Right ventricle myocardium inferior (tissue), 1 donor: ENCODE measurements around the gene RPL29. TPM values are rescaled to one million over a fixed set of nuclear protein-coding genes. Genes with fewer than 3 reads are reported as not detected.
"Not testable (repeated sequence)": the region's sequence is repeated elsewhere in the genome, so short reads cannot be mapped to it uniquely, and the experiment has no call there.

ENCODE experiments used
- ATAC-seq: fragments of 200-7000 bp; cut with Tn5 transposase; one replicate; pipeline ENCODE4 v1.9.1; 2020; ENCODE audit warnings: mild to moderate bottlenecking, moderate library complexity
- DNase-seq: peaks from one replicate; pipeline ENCODE4 v3.0.0; 2021; ENCODE audit errors: missing footprints
- intact Hi-C: fragments of 100-400 bp; cut with DNase I; formaldehyde crosslinking; loops from one replicate; pipeline ENCODE4 v1.11.0; 2022
- total RNA-seq: library from RNA; stranded (reverse); fragmentation: NEBNext Ultra II Directional; extraction: Animal tissue kit (Norgen Biotek cat#: 25700); gene quantifications from one replicate; pipeline ENCODE4 v1.2.1, GENCODE V29; 2021
- donor health status: DM: no; HTN: yes; CAD: no; lungs with severe emphysema.

The RPL29 gene
- total RNA-seq, 1 donor from 2014 or later: 677 TPM

DNA sequence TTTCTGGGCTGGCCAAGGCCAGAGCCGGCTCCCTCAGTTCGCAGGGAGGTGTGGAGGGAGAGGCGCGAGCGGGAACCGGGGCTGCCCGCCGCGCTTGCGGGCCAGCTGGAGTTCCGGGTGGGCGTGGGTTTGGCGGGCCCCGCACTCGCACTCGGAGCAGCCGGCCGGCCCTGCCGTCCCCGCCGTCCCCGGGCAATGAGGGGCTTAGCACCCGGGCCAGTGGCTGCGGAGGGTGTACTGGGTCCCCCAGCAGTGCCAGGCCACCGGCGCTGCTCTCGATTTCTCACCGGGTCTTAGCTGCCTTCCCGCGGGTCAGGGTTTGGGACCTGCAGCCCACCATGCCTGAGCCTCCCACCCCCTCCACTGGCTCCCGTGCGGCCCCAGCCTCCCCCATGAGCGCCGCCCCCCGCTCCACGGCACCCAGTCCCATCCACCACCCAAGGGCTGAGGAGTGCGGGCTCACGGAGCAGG is 5.2 kb downstream of the RPL29 start:
- ATAC-seq, intact Hi-C loops: not testable (repeated sequence)
- peak; percentile 64 for DNase-seq

DNA sequence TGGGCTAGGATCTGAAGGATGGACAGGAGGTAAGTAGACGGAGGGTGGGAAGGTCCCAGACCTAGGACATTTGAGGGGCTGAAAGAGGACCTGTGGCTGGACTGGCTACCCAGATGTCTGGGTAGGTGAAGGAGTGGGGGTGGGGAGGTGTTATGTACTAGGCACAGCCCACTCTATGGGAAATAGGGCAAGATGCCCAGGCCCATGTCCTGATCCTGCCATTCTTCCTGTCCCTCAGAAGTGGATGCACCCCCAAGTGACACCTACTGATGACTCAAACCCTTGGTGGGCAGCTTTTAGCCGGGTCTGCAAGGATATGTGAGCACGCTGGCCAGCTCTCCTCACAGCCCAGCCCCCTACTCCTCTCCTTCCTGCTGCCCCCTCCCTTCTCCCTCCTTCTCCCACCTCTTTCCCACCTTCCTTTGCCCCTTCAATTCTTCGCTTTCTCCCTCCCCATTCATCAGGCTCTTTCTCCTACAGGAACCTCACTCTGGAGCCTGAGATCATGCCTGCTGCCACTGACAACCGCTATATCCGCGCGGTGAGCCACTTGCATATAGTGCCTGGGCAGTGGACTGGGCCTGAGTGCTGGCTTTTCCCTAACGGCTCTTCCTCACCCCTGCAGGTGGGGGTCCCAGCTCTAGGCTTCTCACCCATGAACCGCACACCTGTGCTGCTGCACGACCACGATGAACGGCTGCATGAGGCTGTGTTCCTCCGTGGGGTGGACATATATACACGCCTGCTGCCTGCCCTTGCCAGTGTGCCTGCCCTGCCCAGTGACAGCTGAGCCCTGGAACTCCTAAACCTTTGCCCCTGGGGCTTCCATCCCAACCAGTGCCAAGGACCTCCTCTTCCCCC is 7.2 kb downstream of the RPL29 start:
- ATAC-seq (no peak), DNase-seq (peak; percentile 64)
- intact Hi-C loops: no loop called here

DNA sequence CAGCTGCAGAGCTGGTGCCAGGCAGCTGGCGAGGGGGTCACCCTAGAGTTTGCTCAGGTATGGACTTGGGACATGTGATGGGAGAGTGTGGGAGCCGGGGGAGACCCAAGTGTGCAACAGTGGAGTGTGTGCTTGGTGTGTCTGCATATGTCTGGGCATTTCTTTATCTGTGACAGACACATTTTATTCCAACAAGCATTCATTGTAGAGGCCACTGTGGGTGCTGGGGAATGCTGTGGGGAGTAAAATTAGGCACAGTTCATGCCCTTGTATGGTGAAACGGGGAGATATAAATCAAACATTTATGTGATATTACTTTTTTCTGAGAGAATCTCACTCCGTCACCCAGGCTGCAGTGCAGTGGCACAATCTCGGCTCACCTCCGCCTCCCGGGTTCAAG is 8.1 kb downstream of the RPL29 start:
- ATAC-seq (no peak), DNase-seq (peak; percentile 50)
- intact Hi-C loops: no loop called here

DNA sequence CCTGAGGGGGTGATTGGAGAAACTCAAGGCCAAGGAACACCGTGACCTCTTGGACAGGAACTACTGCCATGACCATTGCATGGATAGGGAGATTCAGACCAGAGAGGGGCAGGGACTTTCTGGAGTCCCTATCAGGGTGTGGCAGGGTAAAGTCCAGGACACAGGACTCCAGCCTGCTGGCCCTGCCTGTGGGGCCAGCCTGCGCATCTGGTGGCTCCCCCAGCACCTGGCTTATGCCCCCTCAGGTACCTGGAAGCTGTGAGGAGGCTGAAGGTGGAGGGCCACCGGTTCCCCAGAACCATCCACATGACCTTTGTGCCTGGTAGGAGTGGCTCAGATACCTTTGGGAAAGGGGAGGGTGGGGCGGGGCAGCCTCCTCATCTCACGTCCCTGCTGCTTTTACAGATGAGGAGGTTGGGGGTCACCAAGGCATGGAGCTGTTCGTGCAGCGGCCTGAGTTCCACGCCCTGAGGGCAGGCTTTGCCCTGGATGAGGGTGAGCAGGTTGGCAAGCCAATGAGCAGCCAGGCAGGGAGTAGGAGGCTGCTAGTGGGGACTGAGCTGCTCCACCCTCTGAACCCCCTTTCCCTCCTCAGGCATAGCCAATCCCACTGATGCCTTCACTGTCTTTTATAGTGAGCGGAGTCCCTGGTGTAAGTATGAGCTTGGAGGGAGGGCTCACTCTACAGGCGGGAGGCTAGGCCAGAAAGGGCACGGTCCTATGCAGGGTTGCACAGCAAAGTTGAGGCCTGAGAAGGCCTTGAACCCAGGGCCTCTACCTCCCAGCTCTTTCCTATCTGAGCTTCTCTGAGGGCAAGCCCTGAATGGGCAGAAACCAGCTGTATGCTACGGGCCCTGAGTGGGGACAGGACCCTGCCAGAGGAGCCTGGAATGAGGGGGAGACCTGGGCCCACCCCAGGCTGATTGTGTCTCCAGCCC is 9.4 kb downstream of the RPL29 start:
- ATAC-seq: no peak
- intact Hi-C loops: no loop called here
- DNase-seq: peak; percentile 53

DNA sequence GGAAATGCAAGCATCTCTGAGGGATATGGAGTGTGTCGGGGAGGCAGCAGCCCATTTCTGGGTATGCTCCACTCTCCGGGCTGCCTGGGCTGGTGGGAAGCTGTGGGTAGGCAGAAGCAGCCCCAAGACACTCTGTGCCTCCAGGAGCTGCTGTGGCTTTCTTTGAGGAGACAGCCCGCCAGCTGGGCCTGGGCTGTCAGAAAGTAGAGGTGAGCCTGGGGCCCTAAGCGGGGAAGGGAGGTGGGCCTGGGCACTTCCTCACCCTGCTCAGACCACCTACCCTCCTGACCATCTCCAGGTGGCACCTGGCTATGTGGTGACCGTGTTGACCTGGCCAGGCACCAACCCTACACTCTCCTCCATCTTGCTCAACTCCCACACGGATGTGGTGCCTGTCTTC is 10.6 kb downstream of the RPL29 start:
- intact Hi-C loops: no loop called here

GRCh38 chr3:51984269-51984647 is 11.4 kb downstream of the RPL29 start:
- DNase-seq (peak; percentile 1), ATAC-seq (no peak)
- intact Hi-C loops: no loop called here

More for the DNA sequence above, 10.6 kb downstream of the RPL29 start:
- DNase-seq (peak; percentile 49), ATAC-seq (no peak)

GRCh38 chr3:51983578-51984268 is 12.0 kb downstream of the RPL29 start:
- DNase-seq (peak; percentile 42), ATAC-seq (no peak)
- intact Hi-C loops: no loop called here

DNA sequence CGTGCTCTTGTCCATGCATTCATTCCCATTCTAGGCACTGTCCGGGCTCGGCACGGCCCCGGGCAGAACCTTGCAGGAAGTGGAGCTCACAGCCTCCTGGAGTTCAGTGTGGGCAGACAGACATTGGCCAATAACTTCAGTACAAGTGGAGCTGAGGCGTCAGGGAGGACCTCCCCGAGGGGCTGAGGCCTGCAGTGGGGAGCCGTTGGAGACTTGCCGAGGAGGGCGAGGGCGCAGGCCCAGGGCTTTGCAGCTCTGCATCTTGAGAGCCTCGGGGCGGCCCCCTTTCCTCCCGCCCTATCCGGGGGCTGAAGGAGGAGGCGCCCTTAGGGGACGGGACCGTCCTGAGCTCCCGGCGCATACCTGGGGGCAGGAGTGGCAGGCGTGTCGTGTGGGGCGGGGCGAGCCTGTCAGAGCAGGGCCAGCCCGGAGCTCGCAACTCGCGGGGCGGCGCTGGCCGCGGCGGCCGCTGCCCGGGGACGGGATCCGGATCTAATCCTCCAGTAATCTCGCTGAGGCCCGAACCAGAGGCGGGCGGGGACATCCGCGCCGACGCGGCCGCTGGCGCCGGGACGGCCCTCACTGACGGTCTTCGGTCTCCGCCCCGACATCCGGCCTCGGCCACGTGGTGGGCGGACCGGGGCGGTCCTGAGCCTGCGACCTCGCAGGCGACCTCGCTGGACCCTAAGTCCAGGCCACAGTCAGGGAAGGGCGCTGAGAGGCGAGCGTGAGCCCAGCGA is 12.7 kb downstream of the RPL29 start, which contains the start of gene ACY1:
TSS of gene ACY1 (plus strand) at position 698 of the 740 bp plus-strand sequence. CDS start 530 bp downstream, outside the sequence.
- intact Hi-C loops: no loop called here
- peak; percentile 93 for DNase-seq
- ATAC-seq: peak; percentile 95

DNA sequence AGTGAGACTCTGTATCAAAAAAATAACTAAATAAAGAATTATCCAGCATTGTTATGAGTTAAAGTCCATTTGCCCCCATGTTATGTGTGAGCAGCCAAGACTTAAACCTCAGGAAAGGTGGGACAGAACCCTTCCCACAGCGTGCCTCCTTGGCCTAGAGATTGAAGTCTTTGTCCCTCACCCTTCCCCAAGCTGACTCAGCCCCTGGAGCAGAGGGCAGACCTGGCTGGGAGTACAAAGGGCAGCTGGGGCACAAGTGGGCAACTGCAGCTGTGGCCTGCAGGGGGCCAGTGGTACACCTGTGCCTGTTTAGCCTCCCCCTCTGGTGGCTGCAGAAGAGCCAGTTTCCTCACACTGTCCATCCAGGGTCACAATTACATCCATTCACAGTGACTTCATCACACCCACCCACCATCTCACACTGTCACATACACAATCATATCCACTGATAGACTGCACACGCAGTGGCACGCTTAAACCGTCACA is 13.3 kb downstream of the RPL29 start:
- intact Hi-C loops: no loop called here
- ATAC-seq (peak; percentile 11), DNase-seq (peak; percentile 64)

DNA sequence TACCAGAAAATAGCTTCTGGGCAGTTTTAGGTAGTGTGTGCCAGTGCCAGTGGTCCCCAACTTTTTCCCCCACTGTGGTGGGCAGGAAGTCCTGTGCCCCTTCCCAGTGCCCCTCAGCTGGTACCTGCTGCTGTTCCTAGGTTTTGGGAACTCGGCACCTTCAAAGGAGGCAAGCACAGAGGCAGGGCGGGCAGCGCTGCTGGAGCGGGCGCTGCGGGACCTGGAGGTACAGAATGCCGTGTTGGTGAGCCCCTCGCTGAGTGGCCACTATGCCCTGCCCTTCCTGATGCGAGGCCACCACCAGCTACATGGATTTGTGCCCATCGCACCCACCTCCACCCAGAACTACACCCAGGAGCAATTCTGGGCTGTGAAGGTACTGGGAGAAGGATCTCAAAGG is 15.4 kb downstream of the RPL29 start:
- intact Hi-C loops: no loop called here
- DNase-seq (peak; percentile 42), ATAC-seq (no peak)

GRCh38 chr3:51978143-51978502 is 17.6 kb downstream of the RPL29 start:
- ATAC-seq: no peak
- intact Hi-C loops: loop anchor here (10.0 kb wide), 1 partner anchor 427 kb away; no protein-coding TSS in a partner anchor
- no peak for DNase-seq

DNA sequence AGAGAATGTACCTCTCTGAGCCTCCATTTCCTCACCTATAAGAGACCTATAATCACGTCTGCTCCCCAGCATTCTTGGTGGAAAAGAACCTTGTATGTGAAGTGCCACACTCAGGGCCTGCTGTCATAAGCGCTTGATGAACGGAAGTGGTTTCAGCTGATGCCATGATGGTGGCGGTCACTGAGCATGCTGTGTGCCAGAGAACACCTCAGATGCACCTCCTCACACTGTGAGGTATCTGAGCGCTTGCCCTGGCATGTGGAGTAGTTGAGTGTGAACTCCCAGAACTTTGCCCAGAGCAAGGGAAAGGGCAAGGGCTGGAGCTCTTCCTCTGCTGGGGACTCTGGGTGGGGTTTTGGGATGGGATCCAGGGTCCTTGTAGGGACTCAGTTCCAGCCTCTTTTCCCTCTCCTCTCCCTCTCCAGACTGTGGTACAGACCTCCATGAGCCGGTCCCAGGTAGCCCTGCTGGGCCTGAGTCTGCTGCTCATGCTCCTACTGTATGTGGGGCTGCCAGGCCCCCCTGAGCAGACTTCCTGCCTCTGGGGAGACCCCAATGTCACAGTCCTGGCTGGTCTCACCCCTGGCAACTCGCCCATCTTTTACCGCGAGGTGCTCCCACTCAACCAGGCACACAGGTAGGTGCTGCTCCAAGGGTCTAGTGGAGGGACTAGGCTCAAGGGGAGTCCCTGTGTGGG is 18.1 kb downstream of the RPL29 start:
- DNase-seq: peak; percentile 56
- intact Hi-C loops: loop anchor here (10.0 kb wide), 1 partner anchor 427 kb away; no protein-coding TSS in a partner anchor
- ATAC-seq: no peak

GRCh38 chr3:51975852-51976549 is 19.7 kb downstream of the RPL29 start:
- DNase-seq (peak; percentile 90), ATAC-seq (no peak)
- intact Hi-C loops: loop anchor here (10.0 kb wide), 1 partner anchor 429 kb away; no protein-coding TSS in a partner anchor

- intact Hi-C loops: loop anchor here (1.0 to 10.0 kb wide), 2 partner anchors 33 to 430 kb away; partner anchors contain the start of gene PARP3
- ATAC-seq (peak; percentile 82), DNase-seq (peak; percentile 89)
Observed at GRCh38 chr3:51974963-51975851, 20.5 kb downstream of the RPL29 start, which contains the start of gene ABHD14A. Gene ABHD14A, plus strand, starts transcription at chr3:51975064. Its CDS starts 72 bp downstream, at chr3:51975136.

GRCh38 chr3:51974277-51974962 is 21.3 kb downstream of the RPL29 start:
- DNase-seq: peak; percentile 66
- intact Hi-C loops: loop anchor here (1.0 to 10.0 kb wide), 2 partner anchors 32 to 430 kb away; partner anchors contain the start of gene PARP3
- ATAC-seq: peak; percentile 23
